Activated naive CD4-positive, alpha-beta T cell treated with anti-CD3 and anti-CD28 coated beads for 36 hours (primary cell): ENCODE data around the gene TNK2. TPM values are rescaled to one million over a fixed set of nuclear protein-coding genes. Genes with fewer than 3 reads are reported as not detected.

ENCODE experiments used
- CTCF ChIA-PET: fragments of 350-600 bp; sonication (Branson Sonifier 250); formaldehyde crosslinking; loops from one replicate; lab custom pipeline; 2021; ENCODE audit warnings: antibody characterized with exemption; lab: Charles Lee
- DNase-seq: peaks from one replicate; pipeline ENCODE4 v3.0.0-alpha.2; 2020
- H3K27ac Mint-ChIP-seq: one replicate; pipeline ENCODE4 v1.8.0; 2021; ENCODE audit warnings: mild to moderate bottlenecking, mixed read lengths
- H3K27me3 Mint-ChIP-seq: one replicate; pipeline ENCODE4 v1.8.0; 2021; ENCODE audit warnings: low read depth, mixed read lengths
- H3K36me3 Mint-ChIP-seq: one replicate; pipeline ENCODE4 v1.8.0; 2021; ENCODE audit warnings: low read depth, mixed read lengths
- H3K4me1 Mint-ChIP-seq: one replicate; pipeline ENCODE4 v1.8.0; 2021; ENCODE audit warnings: low read depth, mixed read lengths
- H3K4me3 Mint-ChIP-seq: one replicate; pipeline ENCODE4 v1.8.0; 2021; ENCODE audit warnings: mild to moderate bottlenecking, moderate library complexity, mixed read lengths
- H3K9me3 Mint-ChIP-seq: one replicate; pipeline ENCODE4 v1.8.0; 2021; ENCODE audit warnings: mixed read lengths
- intact Hi-C: fragments of 100-400 bp; cut with micrococcal nuclease; formaldehyde crosslinking; loops from one replicate; pipeline ENCODE4 v1.15.1; 2023
- total RNA-seq, 2 experiments: library from RNA; stranded (reverse); gene quantifications; one replicate each; pipeline ENCODE4 v1.2.3, GENCODE V29; 2021

Gene TNK2
- total RNA-seq, 2 experiments from 2014 or later = 40.0 to 46.6 TPM

- intact Hi-C loops = loop anchor here (5.0 kb wide), 1 partner anchor 722 kb away; the partner anchor contains the start of genes FBXO45 and WDR53
- H3K27ac Mint-ChIP-seq = no peak overlapping the region
Measured at GRCh38 chr3:195845483-195845882, 62.9 kb downstream of the TNK2 start.

GRCh38 chr3:195844671-195845218, 63.6 kb downstream of the TNK2 start:
- no peak for DNase-seq
- H3K4me1 Mint-ChIP-seq = no peaks in the 10 kb centered on the region
- H3K9me3 Mint-ChIP-seq = no peaks in the 10 kb centered on the region
- no peak overlapping the region for H3K27ac Mint-ChIP-seq
- no peaks in the 10 kb centered on the region for H3K27me3 Mint-ChIP-seq
- intact Hi-C loops = loop anchor here (5.0 kb wide), 1 partner anchor 723 kb away; the partner anchor contains the start of genes FBXO45 and WDR53
- CTCF ChIA-PET = interaction anchor here (1.2 to 1.7 kb wide), 2 partner anchors 15 to 49 kb away, joined by 5 to 8 read pairs; no protein-coding TSS in a partner anchor
- no peaks in the 10 kb centered on the region for H3K36me3 Mint-ChIP-seq
- no peak overlapping the region for H3K4me3 Mint-ChIP-seq

More at GRCh38 chr3:195845483-195845882, 62.9 kb downstream of the TNK2 start:
- Mint-ChIP-seq H3K27me3 (no peaks in the 10 kb centered on the region), H3K9me3 (no peaks in the 10 kb centered on the region), H3K4me3 (no peak overlapping the region), H3K36me3 (no peaks in the 10 kb centered on the region), H3K4me1 (no peaks in the 10 kb centered on the region)
- DNase-seq = no peak
- CTCF ChIA-PET = no interaction called here

GRCh38 chr3:195839260-195840010, 68.9 kb downstream of the TNK2 start:
- Mint-ChIP-seq H3K36me3 (no peaks in the 10 kb centered on the region), H3K4me1 (no peaks in the 10 kb centered on the region), H3K27me3 (no peaks in the 10 kb centered on the region), H3K9me3 (no peaks in the 10 kb centered on the region), H3K27ac (no peak overlapping the region), H3K4me3 (no peak overlapping the region)
- no peak for DNase-seq
- intact Hi-C loops = no loop called here
- CTCF ChIA-PET = interaction anchor here (1.0 to 2.0 kb wide), 2 partner anchors 11 to 16 kb away, joined by 3 to 10 read pairs; no protein-coding TSS in a partner anchor

GRCh38 chr3:195838714-195839113, 69.6 kb downstream of the TNK2 start:
- H3K27ac Mint-ChIP-seq = no peak overlapping the region
- no peaks in the 10 kb centered on the region for H3K27me3 Mint-ChIP-seq
- H3K4me3 Mint-ChIP-seq = no peak overlapping the region
- CTCF ChIA-PET = interaction anchor here (1.0 to 2.0 kb wide), 2 partner anchors 12 to 17 kb away, joined by 3 to 10 read pairs; no protein-coding TSS in a partner anchor
- DNase-seq = no peak
- intact Hi-C loops = no loop called here
- no peaks in the 10 kb centered on the region for H3K36me3 Mint-ChIP-seq
- no peaks in the 10 kb centered on the region for H3K4me1 Mint-ChIP-seq
- H3K9me3 Mint-ChIP-seq = no peaks in the 10 kb centered on the region

- Mint-ChIP-seq H3K4me1 (no peaks in the 10 kb centered on the region), H3K4me3 (no peak overlapping the region), H3K27ac (no peak overlapping the region), H3K9me3 (no peaks in the 10 kb centered on the region), H3K27me3 (no peaks in the 10 kb centered on the region), H3K36me3 (no peaks in the 10 kb centered on the region)
- intact Hi-C loops = no loop called here
- CTCF ChIA-PET = interaction anchor here (1.1 to 1.4 kb wide), 2 partner anchors 10 to 14 kb away, joined by 3 to 4 read pairs; no protein-coding TSS in a partner anchor
- no peak for DNase-seq
Measured at GRCh38 chr3:195836476-195837135, 71.7 kb downstream of the TNK2 start.

GRCh38 chr3:195835791-195836190, 72.6 kb downstream of the TNK2 start:
- no peak for DNase-seq
- CTCF ChIA-PET = interaction anchor here (0.6 to 1.4 kb wide), 3 partner anchors 11 to 148 kb away, joined by 3 to 7 read pairs (median 4); no protein-coding TSS in a partner anchor
- no peaks in the 10 kb centered on the region for H3K27me3 Mint-ChIP-seq
- intact Hi-C loops = no loop called here
- no peaks in the 10 kb centered on the region for H3K36me3 Mint-ChIP-seq
- no peak overlapping the region for H3K4me3 Mint-ChIP-seq
- no peak overlapping the region for H3K27ac Mint-ChIP-seq
- H3K4me1 Mint-ChIP-seq = no peaks in the 10 kb centered on the region
- no peaks in the 10 kb centered on the region for H3K9me3 Mint-ChIP-seq

GRCh38 chr3:195834675-195835583, 73.4 kb downstream of the TNK2 start:
- no peaks in the 10 kb centered on the region for H3K9me3 Mint-ChIP-seq
- H3K36me3 Mint-ChIP-seq = no peaks in the 10 kb centered on the region
- no peak overlapping the region for H3K4me3 Mint-ChIP-seq
- no peaks in the 10 kb centered on the region for H3K27me3 Mint-ChIP-seq
- CTCF ChIA-PET = interaction anchor here (0.7 to 2.1 kb wide), 5 partner anchors 16 to 563 kb away, joined by 3 to 9 read pairs (median 3); partner anchors contain the start of gene XXYLT1
- H3K4me1 Mint-ChIP-seq = no peaks in the 10 kb centered on the region
- no peak for DNase-seq
- no peak overlapping the region for H3K27ac Mint-ChIP-seq
- intact Hi-C loops = no loop called here

- Mint-ChIP-seq H3K27ac (no peak overlapping the region), H3K4me1 (no peaks in the 10 kb centered on the region), H3K9me3 (no peaks in the 10 kb centered on the region), H3K36me3 (no peaks in the 10 kb centered on the region), H3K27me3 (no peaks in the 10 kb centered on the region), H3K4me3 (no peak overlapping the region)
- intact Hi-C loops = no loop called here
- DNase-seq = no peak
- CTCF ChIA-PET = no interaction called here
Measured at GRCh38 chr3:195829897-195830254, 78.5 kb downstream of the TNK2 start.

- Mint-ChIP-seq H3K27ac (no peak overlapping the region), H3K27me3 (peaks cover 2% of the 10 kb centered on the region), H3K36me3 (no peaks in the 10 kb centered on the region), H3K4me1 (no peaks in the 10 kb centered on the region), H3K9me3 (no peaks in the 10 kb centered on the region), H3K4me3 (no peak overlapping the region)
- CTCF ChIA-PET = no interaction called here
- intact Hi-C loops = no loop called here
- DNase-seq = no peak
Measured at GRCh38 chr3:195828762-195829161, 79.6 kb downstream of the TNK2 start.

GRCh38 chr3:195825857-195826804, 82.2 kb downstream of the TNK2 start:
- DNase-seq = no peak
- H3K4me1 Mint-ChIP-seq = no peaks in the 10 kb centered on the region
- H3K36me3 Mint-ChIP-seq = no peaks in the 10 kb centered on the region
- no peak overlapping the region for H3K27ac Mint-ChIP-seq
- CTCF ChIA-PET = interaction anchor here (0.7 kb wide), 1 partner anchor 304 kb away, joined by 3 read pairs; no protein-coding TSS in a partner anchor
- H3K9me3 Mint-ChIP-seq = no peaks in the 10 kb centered on the region
- no peak overlapping the region for H3K4me3 Mint-ChIP-seq
- intact Hi-C loops = no loop called here
- peaks cover 4% of the 10 kb centered on the region for H3K27me3 Mint-ChIP-seq

GRCh38 chr3:195825191-195825588, 83.2 kb downstream of the TNK2 start:
- no peak for DNase-seq
- H3K27me3 Mint-ChIP-seq = peaks cover 4% of the 10 kb centered on the region
- no peaks in the 10 kb centered on the region for H3K36me3 Mint-ChIP-seq
- intact Hi-C loops = no loop called here
- no peak overlapping the region for H3K4me3 Mint-ChIP-seq
- CTCF ChIA-PET = no interaction called here
- H3K9me3 Mint-ChIP-seq = no peaks in the 10 kb centered on the region
- H3K4me1 Mint-ChIP-seq = no peaks in the 10 kb centered on the region
- H3K27ac Mint-ChIP-seq = no peak overlapping the region
